HEK293 (cell line): ENCODE measurements around the gene ZFPM1.

Experiments
- CTCF ChIA-PET: fragments of 350-600 bp; formaldehyde crosslinking; extraction: SDS; loops from one replicate; lab custom pipeline; 2021; ENCODE audit warnings: antibody characterized with exemption; lab: Yijun Ruan, JAX
- POLR2A ChIA-PET: fragments of 300-600 bp; formaldehyde crosslinking; extraction: SDS; loops from one replicate; lab custom pipeline; 2020; ENCODE audit warnings: antibody characterized with exemption, inconsistent platforms; lab: Yijun Ruan, JAX
- H3K27ac ChIP-seq: fragments of 200-500 bp; sonication (Bioruptor generic); 2 replicates; pipeline ENCODE4 v1.5.1; 2014; ENCODE audit warnings: low read depth, low read length, control low read depth, inconsistent platforms; ENCODE audit errors: extremely low read depth
- H3K36me3 ChIP-seq, 2 experiments: fragments of 200-500 bp in 1 of 2; sonication (Bioruptor generic) in 1 of 2; 1 replicate in 1 of 2; 2 replicates in 1 of 2; pipeline ENCODE4 v1.5.1; 2014 to 2017; ENCODE audit warnings: inconsistent platforms in 2 of 2, low read length in 2 of 2; ENCODE audit not compliant: control insufficient read depth in 2 of 2, insufficient read depth in 1 of 2
- H3K4me1 ChIP-seq: fragments of 200-500 bp; sonication (Bioruptor generic); 2 replicates; pipeline ENCODE4 v1.5.1; 2014; ENCODE audit warnings: mild to moderate bottlenecking, low read length, inconsistent platforms; ENCODE audit not compliant: control insufficient read depth, insufficient read depth
- H3K4me3 ChIP-seq: 2 replicates; pipeline ENCODE4 v1.5.1; 2011; ENCODE audit warnings: low read depth, mild to moderate bottlenecking, control low read depth, low read length, moderate library complexity
- H3K9me3 ChIP-seq: fragments of 200-500 bp; sonication (Bioruptor generic); 2 replicates; pipeline ENCODE4 v1.5.1; 2014; ENCODE audit warnings: low read depth, low read length, inconsistent platforms; ENCODE audit not compliant: control insufficient read depth, insufficient read depth
- HOXC10 ChIP-seq: sonication (generic); formaldehyde crosslinking; IDR thresholded peaks from 2 replicates; pipeline ENCODE4 v1.8.1; 2023; ENCODE audit warnings: mild to moderate bottlenecking, missing genetic modification reagents
- KLF7 ChIP-seq: fragments of 450-650 bp; formaldehyde crosslinking; IDR thresholded peaks from 2 replicates; pipeline ENCODE4 v1.5.1; 2016; ENCODE audit warnings: missing biosample characterization, missing genetic modification characterization, borderline replicate concordance
- SP7 ChIP-seq: fragments of 450-650 bp; formaldehyde crosslinking; IDR thresholded peaks from 2 replicates; pipeline ENCODE4 v1.5.1; 2016; ENCODE audit warnings: missing biosample characterization, missing genetic modification characterization
- TCF7L2 ChIP-seq: IDR thresholded peaks from 2 replicates; pipeline ENCODE4 v1.6.1; 2011; ENCODE audit warnings: low read depth, mild to moderate bottlenecking, inconsistent platforms, low read length, moderate library complexity, borderline replicate concordance
- ZBTB1 ChIP-seq: fragments of 450-650 bp; formaldehyde crosslinking; IDR thresholded peaks from 2 replicates; pipeline ENCODE4 v1.5.1; 2016; ENCODE audit warnings: missing biosample characterization, missing genetic modification characterization
- ZBTB8A ChIP-seq: fragments of 450-650 bp; formaldehyde crosslinking; IDR thresholded peaks from 2 replicates; pipeline ENCODE4 v1.5.1; 2016; ENCODE audit warnings: missing biosample characterization, missing genetic modification characterization
- ZNF155 ChIP-seq: fragments of 450-650 bp; formaldehyde crosslinking; IDR thresholded peaks from 2 replicates; pipeline ENCODE4 v1.5.1; 2016; ENCODE audit warnings: missing biosample characterization, missing genetic modification characterization
- ZNF2 ChIP-seq: fragments of 450-650 bp; formaldehyde crosslinking; IDR thresholded peaks from 2 replicates; pipeline ENCODE4 v1.5.1; 2016; ENCODE audit warnings: missing biosample characterization, missing genetic modification characterization
- ZNF555 ChIP-seq: fragments of 450-650 bp; formaldehyde crosslinking; conservative IDR thresholded peaks from 2 replicates; pipeline ENCODE4 v1.5.1; 2017; ENCODE audit warnings: missing biosample characterization, mild to moderate bottlenecking, missing genetic modification characterization, inconsistent platforms
- TF ChIP-seq, protein P1 (sequence below): fragments of 450-650 bp; formaldehyde crosslinking; IDR thresholded peaks from 2 replicates; pipeline ENCODE4 v1.5.1; 2017; ENCODE audit warnings: missing biosample characterization, missing genetic modification characterization
- TF ChIP-seq, protein P2 (sequence below): IDR thresholded peaks from 2 replicates; pipeline ENCODE4 v1.6.1; 2011; ENCODE audit warnings: mild to moderate bottlenecking, low read depth, low read length, borderline replicate concordance
- TF ChIP-seq, protein P3 (sequence below): fragments of 450-650 bp; formaldehyde crosslinking; IDR thresholded peaks from 2 replicates; pipeline ENCODE4 v1.5.1; 2016; ENCODE audit warnings: missing biosample characterization, missing genetic modification characterization
- TF ChIP-seq, protein P4 (sequence below): fragments of 450-650 bp; formaldehyde crosslinking; IDR thresholded peaks from 2 replicates; pipeline ENCODE4 v1.5.1; 2016; ENCODE audit warnings: missing biosample characterization, missing genetic modification characterization
- TF ChIP-seq, protein P5 (sequence below): fragments of 450-650 bp; formaldehyde crosslinking; IDR thresholded peaks from 2 replicates; pipeline ENCODE4 v1.5.1; 2017; ENCODE audit warnings: missing biosample characterization, missing genetic modification characterization
- TF ChIP-seq, protein P6 (sequence below): fragments of 450-650 bp; formaldehyde crosslinking; IDR thresholded peaks from 2 replicates; pipeline ENCODE4 v1.5.1; 2016; ENCODE audit warnings: missing biosample characterization, missing genetic modification characterization
- TF ChIP-seq, protein P7 (sequence below): fragments of 450-650 bp; formaldehyde crosslinking; IDR thresholded peaks from 2 replicates; pipeline ENCODE4 v1.5.1; 2016; ENCODE audit warnings: missing biosample characterization, missing genetic modification characterization, low read depth

ZFPM1 gene

DNA sequence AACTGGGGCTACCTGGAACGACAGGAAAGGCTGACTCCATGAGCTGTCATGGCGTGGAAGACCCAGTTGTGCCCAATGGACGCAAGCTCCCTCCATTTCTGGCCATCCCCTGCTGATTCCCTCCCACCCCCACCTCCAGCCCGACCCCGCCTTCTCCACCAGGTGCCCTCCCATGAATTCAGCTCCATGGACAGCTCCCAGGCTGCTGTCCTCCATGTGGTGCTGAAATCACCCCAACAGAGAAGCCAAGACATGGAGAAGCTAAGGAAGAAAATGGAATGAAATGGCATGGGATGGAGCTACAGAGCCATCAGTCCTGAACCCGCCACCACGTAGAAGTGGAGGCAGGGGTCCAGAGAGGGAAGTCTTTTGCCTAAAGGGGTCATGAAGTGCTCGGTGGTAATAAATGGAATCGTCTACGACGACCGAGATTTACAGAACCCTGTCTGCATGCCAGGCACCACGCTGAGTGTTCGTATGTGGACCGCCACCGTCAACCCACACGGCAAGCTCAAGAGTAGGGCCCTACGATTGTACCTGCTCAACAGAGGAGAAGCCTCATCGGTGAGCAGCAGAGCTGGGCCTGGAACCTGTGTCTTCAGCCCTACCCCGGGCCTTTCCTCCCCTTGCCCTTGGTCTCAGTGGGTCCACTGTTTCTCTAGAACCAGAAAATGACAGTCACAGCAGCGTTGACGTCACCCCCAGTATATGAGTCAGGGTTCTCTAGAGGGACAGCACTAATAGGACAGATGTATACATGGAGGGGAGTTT, 107.8 kb downstream of the ZFPM1 start (continued):
- TF ChIP-seq SP7 (tag by site-specific recombination) = no peak
- no peak for TF ChIP-seq TCF7L2
- no peak for TF ChIP-seq ZNF555 (tag by site-specific recombination)
- TF ChIP-seq, protein P1, sequence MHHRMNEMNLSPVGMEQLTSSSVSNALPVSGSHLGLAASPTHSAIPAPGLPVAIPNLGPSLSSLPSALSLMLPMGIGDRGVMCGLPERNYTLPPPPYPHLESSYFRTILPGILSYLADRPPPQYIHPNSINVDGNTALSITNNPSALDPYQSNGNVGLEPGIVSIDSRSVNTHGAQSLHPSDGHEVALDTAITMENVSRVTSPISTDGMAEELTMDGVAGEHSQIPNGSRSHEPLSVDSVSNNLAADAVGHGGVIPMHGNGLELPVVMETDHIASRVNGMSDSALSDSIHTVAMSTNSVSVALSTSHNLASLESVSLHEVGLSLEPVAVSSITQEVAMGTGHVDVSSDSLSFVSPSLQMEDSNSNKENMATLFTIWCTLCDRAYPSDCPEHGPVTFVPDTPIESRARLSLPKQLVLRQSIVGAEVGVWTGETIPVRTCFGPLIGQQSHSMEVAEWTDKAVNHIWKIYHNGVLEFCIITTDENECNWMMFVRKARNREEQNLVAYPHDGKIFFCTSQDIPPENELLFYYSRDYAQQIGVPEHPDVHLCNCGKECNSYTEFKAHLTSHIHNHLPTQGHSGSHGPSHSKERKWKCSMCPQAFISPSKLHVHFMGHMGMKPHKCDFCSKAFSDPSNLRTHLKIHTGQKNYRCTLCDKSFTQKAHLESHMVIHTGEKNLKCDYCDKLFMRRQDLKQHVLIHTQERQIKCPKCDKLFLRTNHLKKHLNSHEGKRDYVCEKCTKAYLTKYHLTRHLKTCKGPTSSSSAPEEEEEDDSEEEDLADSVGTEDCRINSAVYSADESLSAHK (tag by site-specific recombination) = no peak
- TF ChIP-seq, protein P2, sequence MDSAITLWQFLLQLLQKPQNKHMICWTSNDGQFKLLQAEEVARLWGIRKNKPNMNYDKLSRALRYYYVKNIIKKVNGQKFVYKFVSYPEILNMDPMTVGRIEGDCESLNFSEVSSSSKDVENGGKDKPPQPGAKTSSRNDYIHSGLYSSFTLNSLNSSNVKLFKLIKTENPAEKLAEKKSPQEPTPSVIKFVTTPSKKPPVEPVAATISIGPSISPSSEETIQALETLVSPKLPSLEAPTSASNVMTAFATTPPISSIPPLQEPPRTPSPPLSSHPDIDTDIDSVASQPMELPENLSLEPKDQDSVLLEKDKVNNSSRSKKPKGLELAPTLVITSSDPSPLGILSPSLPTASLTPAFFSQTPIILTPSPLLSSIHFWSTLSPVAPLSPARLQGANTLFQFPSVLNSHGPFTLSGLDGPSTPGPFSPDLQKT = no peak
- no peak for TF ChIP-seq ZNF155
- TF ChIP-seq, protein P3, sequence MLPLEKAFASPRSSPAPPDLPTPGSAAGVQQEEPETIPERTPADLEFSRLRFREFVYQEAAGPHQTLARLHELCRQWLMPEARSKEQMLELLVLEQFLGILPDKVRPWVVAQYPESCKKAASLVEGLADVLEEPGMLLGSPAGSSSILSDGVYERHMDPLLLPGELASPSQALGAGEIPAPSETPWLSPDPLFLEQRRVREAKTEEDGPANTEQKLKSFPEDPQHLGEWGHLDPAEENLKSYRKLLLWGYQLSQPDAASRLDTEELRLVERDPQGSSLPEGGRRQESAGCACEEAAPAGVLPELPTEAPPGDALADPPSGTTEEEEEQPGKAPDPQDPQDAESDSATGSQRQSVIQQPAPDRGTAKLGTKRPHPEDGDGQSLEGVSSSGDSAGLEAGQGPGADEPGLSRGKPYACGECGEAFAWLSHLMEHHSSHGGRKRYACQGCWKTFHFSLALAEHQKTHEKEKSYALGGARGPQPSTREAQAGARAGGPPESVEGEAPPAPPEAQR (tag by site-specific recombination) = no peak

DNA sequence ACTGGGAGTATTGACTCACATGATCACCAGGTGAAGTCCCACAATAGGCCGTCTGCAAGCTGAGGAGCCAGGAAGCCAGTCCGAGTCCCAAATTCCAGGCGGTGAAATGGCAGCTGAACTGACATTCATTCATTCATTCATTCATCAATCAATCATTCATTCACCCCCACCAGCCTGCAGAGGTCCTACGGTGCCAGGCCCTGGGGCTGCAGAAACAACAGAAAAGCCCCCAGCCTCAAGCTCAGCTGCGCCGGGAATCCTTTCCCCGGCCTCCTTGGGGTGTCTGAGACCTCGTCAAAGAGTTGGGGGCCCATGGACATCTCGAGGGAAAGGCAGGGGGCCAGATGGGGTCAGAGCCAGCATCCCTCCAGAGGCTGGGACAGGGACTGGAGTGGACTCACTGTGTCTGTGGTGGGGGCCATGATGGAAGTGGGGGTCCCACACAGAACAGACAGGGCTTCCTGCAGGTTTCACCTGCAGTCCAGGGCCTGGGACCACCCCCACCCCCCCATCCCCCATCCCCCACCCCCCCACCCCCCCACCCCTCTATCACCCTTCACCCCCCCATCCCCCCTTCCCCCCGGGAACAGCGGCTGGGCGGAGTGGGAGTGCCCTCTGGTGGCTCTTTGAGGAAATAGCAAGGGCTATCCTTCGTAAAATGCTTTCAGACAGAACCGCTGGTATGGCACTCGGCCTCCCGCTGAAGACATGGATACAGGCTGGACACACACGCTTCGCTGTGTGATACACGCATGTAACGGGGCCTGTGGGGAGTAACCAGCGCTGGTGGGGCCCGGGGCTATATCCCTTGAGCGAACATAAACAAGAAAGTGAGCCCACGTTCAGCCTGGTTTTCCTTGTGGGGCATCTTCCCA, 108.6 kb downstream of the ZFPM1 start:
- POLR2A ChIA-PET = interaction anchor here (1.5 kb wide), 1 partner anchor 8 kb away, joined by 6 read pairs; the partner anchor contains the start of gene ZC3H18
- no peaks in the 10 kb centered on the region for H3K36me3 ChIP-seq
- no peaks in the 10 kb centered on the region for H3K4me1 ChIP-seq
- H3K4me3 ChIP-seq = no peak overlapping the region
- H3K9me3 ChIP-seq = no peaks in the 10 kb centered on the region
- H3K27ac ChIP-seq = no peak overlapping the region
- CTCF ChIA-PET = interaction anchor here (0.6 to 1.4 kb wide), 12 partner anchors 9 to 779 kb away, joined by 3 to 6 read pairs (median 3); partner anchors contain the start of gene ZC3H18
- no peak for TF ChIP-seq HOXC10 (CRISPR knock-in tag)
- TF ChIP-seq ZBTB8A (tag by site-specific recombination) = no peak
- TF ChIP-seq, protein P4, sequence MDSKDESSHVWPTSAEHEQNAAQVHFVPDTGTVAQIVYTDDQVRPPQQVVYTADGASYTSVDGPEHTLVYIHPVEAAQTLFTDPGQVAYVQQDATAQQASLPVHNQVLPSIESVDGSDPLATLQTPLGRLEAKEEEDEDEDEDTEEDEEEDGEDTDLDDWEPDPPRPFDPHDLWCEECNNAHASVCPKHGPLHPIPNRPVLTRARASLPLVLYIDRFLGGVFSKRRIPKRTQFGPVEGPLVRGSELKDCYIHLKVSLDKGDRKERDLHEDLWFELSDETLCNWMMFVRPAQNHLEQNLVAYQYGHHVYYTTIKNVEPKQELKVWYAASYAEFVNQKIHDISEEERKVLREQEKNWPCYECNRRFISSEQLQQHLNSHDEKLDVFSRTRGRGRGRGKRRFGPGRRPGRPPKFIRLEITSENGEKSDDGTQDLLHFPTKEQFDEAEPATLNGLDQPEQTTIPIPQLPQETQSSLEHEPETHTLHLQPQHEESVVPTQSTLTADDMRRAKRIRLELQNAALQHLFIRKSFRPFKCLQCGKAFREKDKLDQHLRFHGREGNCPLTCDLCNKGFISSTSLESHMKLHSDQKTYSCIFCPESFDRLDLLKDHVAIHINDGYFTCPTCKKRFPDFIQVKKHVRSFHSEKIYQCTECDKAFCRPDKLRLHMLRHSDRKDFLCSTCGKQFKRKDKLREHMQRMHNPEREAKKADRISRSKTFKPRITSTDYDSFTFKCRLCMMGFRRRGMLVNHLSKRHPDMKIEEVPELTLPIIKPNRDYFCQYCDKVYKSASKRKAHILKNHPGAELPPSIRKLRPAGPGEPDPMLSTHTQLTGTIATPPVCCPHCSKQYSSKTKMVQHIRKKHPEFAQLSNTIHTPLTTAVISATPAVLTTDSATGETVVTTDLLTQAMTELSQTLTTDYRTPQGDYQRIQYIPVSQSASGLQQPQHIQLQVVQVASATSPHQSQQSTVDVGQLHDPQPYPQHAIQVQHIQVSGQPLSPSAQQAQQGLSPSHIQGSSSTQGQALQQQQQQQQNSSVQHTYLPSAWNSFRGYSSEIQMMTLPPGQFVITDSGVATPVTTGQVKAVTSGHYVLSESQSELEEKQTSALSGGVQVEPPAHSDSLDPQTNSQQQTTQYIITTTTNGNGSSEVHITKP = 0 out of 2 replicates have a peak, but pooled peaks have one; percentile 10
- no peak for TF ChIP-seq KLF7 (tag by site-specific recombination)
- TF ChIP-seq ZNF2 = no peak
- TF ChIP-seq, protein P5, sequence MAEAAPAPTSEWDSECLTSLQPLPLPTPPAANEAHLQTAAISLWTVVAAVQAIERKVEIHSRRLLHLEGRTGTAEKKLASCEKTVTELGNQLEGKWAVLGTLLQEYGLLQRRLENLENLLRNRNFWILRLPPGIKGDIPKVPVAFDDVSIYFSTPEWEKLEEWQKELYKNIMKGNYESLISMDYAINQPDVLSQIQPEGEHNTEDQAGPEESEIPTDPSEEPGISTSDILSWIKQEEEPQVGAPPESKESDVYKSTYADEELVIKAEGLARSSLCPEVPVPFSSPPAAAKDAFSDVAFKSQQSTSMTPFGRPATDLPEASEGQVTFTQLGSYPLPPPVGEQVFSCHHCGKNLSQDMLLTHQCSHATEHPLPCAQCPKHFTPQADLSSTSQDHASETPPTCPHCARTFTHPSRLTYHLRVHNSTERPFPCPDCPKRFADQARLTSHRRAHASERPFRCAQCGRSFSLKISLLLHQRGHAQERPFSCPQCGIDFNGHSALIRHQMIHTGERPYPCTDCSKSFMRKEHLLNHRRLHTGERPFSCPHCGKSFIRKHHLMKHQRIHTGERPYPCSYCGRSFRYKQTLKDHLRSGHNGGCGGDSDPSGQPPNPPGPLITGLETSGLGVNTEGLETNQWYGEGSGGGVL = 0 out of 2 replicates have a peak, but pooled peaks have one; percentile 10
- TF ChIP-seq, protein P6, sequence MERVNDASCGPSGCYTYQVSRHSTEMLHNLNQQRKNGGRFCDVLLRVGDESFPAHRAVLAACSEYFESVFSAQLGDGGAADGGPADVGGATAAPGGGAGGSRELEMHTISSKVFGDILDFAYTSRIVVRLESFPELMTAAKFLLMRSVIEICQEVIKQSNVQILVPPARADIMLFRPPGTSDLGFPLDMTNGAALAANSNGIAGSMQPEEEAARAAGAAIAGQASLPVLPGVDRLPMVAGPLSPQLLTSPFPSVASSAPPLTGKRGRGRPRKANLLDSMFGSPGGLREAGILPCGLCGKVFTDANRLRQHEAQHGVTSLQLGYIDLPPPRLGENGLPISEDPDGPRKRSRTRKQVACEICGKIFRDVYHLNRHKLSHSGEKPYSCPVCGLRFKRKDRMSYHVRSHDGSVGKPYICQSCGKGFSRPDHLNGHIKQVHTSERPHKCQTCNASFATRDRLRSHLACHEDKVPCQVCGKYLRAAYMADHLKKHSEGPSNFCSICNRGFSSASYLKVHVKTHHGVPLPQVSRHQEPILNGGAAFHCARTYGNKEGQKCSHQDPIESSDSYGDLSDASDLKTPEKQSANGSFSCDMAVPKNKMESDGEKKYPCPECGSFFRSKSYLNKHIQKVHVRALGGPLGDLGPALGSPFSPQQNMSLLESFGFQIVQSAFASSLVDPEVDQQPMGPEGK (tag by site-specific recombination) = peak; percentile 45
- TF ChIP-seq, protein P7, sequence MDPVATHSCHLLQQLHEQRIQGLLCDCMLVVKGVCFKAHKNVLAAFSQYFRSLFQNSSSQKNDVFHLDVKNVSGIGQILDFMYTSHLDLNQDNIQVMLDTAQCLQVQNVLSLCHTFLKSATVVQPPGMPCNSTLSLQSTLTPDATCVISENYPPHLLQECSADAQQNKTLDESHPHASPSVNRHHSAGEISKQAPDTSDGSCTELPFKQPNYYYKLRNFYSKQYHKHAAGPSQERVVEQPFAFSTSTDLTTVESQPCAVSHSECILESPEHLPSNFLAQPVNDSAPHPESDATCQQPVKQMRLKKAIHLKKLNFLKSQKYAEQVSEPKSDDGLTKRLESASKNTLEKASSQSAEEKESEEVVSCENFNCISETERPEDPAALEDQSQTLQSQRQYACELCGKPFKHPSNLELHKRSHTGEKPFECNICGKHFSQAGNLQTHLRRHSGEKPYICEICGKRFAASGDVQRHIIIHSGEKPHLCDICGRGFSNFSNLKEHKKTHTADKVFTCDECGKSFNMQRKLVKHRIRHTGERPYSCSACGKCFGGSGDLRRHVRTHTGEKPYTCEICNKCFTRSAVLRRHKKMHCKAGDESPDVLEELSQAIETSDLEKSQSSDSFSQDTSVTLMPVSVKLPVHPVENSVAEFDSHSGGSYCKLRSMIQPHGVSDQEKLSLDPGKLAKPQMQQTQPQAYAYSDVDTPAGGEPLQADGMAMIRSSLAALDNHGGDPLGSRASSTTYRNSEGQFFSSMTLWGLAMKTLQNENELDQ = no peak
- TF ChIP-seq ZBTB1 = no peak
